GM12892 (cell line): ENCODE data around the gene PAX7.

Source experiments
- POLR2AphosphoS5 ChIP-seq: IDR thresholded peaks from 2 replicates; pipeline ENCODE4 v1.6.1; 2011; ENCODE audit warnings: low read depth, low read length, control low read depth
- TAF1 ChIP-seq: IDR thresholded peaks from 2 replicates; pipeline ENCODE4 v1.6.1; 2011; ENCODE audit warnings: low read depth, mild to moderate bottlenecking, control low read depth, low read length, borderline replicate concordance

DNA sequence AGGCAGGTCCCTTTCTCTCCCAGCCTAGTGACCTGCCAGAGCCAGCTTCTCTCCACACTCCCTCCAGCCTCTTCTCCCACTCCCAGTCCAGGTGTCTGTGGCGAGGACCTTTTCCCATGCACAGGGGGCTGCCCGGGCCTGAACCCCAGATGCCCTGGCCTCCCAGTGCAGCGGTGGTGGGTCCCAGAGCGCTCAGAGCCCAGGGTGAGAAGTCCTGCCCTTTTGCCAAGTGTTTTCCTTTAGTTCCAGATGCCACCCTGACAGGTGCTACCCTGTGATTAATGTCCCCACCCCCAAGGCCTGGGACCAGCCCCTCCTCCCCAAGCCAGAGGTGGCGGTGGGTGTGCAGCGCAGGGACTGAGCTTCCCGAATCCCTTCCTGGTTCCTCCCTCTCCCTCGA is 90.4 kb downstream of the PAX7 start:
- TF ChIP-seq TAF1 = no peak
- TF ChIP-seq POLR2AphosphoS5 = no peak
